Neuronal stem cell (in vitro differentiated cells): ENCODE results near the gene TCEANC2.
A peak's percentile ranks its signal among the peaks of the same experiment; 100 is the strongest.

Experiments
- DNase-seq: peaks from one replicate; pipeline ENCODE4 v3.0.0-alpha.2; 2013; ENCODE audit warnings: low spot score
- H2AFZ ChIP-seq: one replicate; pipeline ENCODE4 v1.6.1; 2013; ENCODE audit warnings: mild to moderate bottlenecking, low read length, inconsistent platforms
- H2AK5ac ChIP-seq: 2 replicates; pipeline ENCODE4 v1.6.1; 2013; ENCODE audit warnings: low read depth, mild to moderate bottlenecking, inconsistent platforms, low read length, moderate library complexity, mixed read lengths
- H2BK120ac ChIP-seq: 2 replicates; pipeline ENCODE4 v1.6.1; 2013; ENCODE audit warnings: low read depth, mild to moderate bottlenecking, inconsistent platforms, low read length, moderate library complexity, mixed read lengths
- H2BK12ac ChIP-seq: one replicate; pipeline ENCODE4 v1.6.1; 2013; ENCODE audit warnings: low read length, inconsistent platforms
- H2BK15ac ChIP-seq: 2 replicates; pipeline ENCODE4 v1.6.1; 2013; ENCODE audit warnings: mild to moderate bottlenecking, low read length, inconsistent platforms, mixed read lengths
- H2BK5ac ChIP-seq: one replicate; pipeline ENCODE4 v1.6.1; 2013; ENCODE audit warnings: inconsistent platforms, mild to moderate bottlenecking, low read length, moderate library complexity
- H3K14ac ChIP-seq: one replicate; pipeline ENCODE4 v1.6.1; 2013; ENCODE audit warnings: low read length, inconsistent platforms
- H3K18ac ChIP-seq: 2 replicates; pipeline ENCODE4 v1.6.1; 2013; ENCODE audit warnings: low read length, inconsistent platforms
- H3K23ac ChIP-seq: 2 replicates; pipeline ENCODE4 v1.6.1; 2013; ENCODE audit warnings: low read depth, mild to moderate bottlenecking, mixed read lengths, low read length, inconsistent platforms; ENCODE audit not compliant: poor library complexity
- H3K27ac ChIP-seq: replicated peaks from 3 replicates; pipeline ENCODE4 v1.5.1; 2013; ENCODE audit warnings: low read length, inconsistent platforms
- H3K27me3 ChIP-seq, 3 experiments: 2 replicates each; pipeline ENCODE4 v1.6.1; 2013; ENCODE audit warnings: low read length in 3 of 3, mild to moderate bottlenecking in 2 of 3, inconsistent platforms in 1 of 3, low read depth in 1 of 3, mixed read lengths in 1 of 3, moderate library complexity in 1 of 3; ENCODE audit not compliant: control insufficient read depth in 3 of 3, insufficient read depth in 3 of 3
- H3K36me3 ChIP-seq, 2 donors: replicated peaks in 1 of 2; 2 replicates each; pipeline ENCODE4 v1.6.1; 2013; ENCODE audit warnings: low read length in 2 of 2; ENCODE audit not compliant: control insufficient read depth in 2 of 2, insufficient read depth in 2 of 2
- H3K4ac ChIP-seq: 2 replicates; pipeline ENCODE4 v1.6.1; 2013; ENCODE audit warnings: inconsistent platforms, mild to moderate bottlenecking, low read length, moderate library complexity
- H3K4me1 ChIP-seq, 2 donors: 1 replicate in 1 of 2; 2 replicates in 1 of 2; pipeline ENCODE4 v1.6.1; 2013; ENCODE audit warnings: low read length in 2 of 2, low read depth in 1 of 2; ENCODE audit not compliant: control insufficient read depth in 2 of 2, insufficient read depth in 1 of 2
- H3K4me2 ChIP-seq: one replicate; pipeline ENCODE4 v1.6.1; 2013; ENCODE audit warnings: mild to moderate bottlenecking, low read length, inconsistent platforms; ENCODE audit not compliant: insufficient read depth, poor library complexity, severe bottlenecking
- H3K4me3 ChIP-seq, 2 donors: 2 replicates each; pipeline ENCODE4 v1.5.1; 2013; ENCODE audit warnings: low read length in 2 of 2, mild to moderate bottlenecking in 2 of 2, inconsistent platforms in 1 of 2, moderate library complexity in 1 of 2
- H3K79me1 ChIP-seq: one replicate; pipeline ENCODE4 v1.6.1; 2013; ENCODE audit warnings: low read depth, mild to moderate bottlenecking, inconsistent platforms, low read length, moderate library complexity
- H3K9ac ChIP-seq: one replicate; pipeline ENCODE4 v1.6.1; 2013; ENCODE audit warnings: mild to moderate bottlenecking, low read depth, low read length, inconsistent platforms; ENCODE audit not compliant: poor library complexity
- H3K9me3 ChIP-seq, 2 donors: replicated peaks in 1 of 2; 2 replicates each; pipeline versions ENCODE3 to v1.6.1; 2013; ENCODE audit warnings: low read length in 2 of 2, mild to moderate bottlenecking in 2 of 2, inconsistent platforms in 1 of 2, low read depth in 1 of 2, mixed read lengths in 1 of 2, moderate library complexity in 1 of 2; ENCODE audit not compliant: control insufficient read depth in 2 of 2, insufficient read depth in 1 of 2
- H4K8ac ChIP-seq: one replicate; pipeline ENCODE4 v1.6.1; 2013; ENCODE audit warnings: low read depth, mild to moderate bottlenecking, inconsistent platforms, low read length, moderate library complexity
- H4K91ac ChIP-seq: one replicate; pipeline ENCODE4 v1.6.1; 2013; ENCODE audit warnings: low read length, low read depth, mild to moderate bottlenecking, inconsistent platforms; ENCODE audit not compliant: poor library complexity
- WGBS, 2 donors: extraction: QIAGEN DNeasy Blood & Tissue Kit; methylation state at CpG; one replicate each; pipeline ENCODE4 v1.1.7; 2013; ENCODE audit warnings: missing lambda C conversion rate in 2 of 2, mixed read lengths in 1 of 2; ENCODE audit not compliant: insufficient read length in 2 of 2, insufficient replicate concordance in 1 of 2; ENCODE audit errors: extremely low coverage in 2 of 2; 5-methylcytosine and 5-hydroxymethylcytosine counted together

TCEANC2 gene

GRCh38 chr1:54010415-54011117, 42.8 kb upstream of the TCEANC2 start:
- no peak overlapping the region for H2AK5ac ChIP-seq
- peaks cover 0 to 1% of the 10 kb centered on the region in 2 donors for H3K4me1 ChIP-seq
- H2BK120ac ChIP-seq = no peak overlapping the region
- H3K36me3 ChIP-seq = no peaks in the 10 kb centered on the region
- no peak overlapping the region for H3K18ac ChIP-seq
- no peak overlapping the region for H2AFZ ChIP-seq
- DNase-seq = no peak
- H3K14ac ChIP-seq = no peak overlapping the region
- H3K4me2 ChIP-seq = no peak overlapping the region
- WGBS, 2 donors = no CpG with 5 or more reads among the region's 5 CpGs
- H2BK12ac ChIP-seq = no peak overlapping the region
- H3K9ac ChIP-seq = no peak overlapping the region
- H4K8ac ChIP-seq = no peak overlapping the region
- no peak overlapping the region for H3K27ac ChIP-seq
- no peak overlapping the region for H4K91ac ChIP-seq
- no peaks in the 10 kb centered on the region for H3K79me1 ChIP-seq
- peaks cover 0 to 37% (median 0%) of the 10 kb centered on the region in 3 experiments for H3K27me3 ChIP-seq
- no peak overlapping the region for H3K4me3 ChIP-seq
- no peak overlapping the region for H2BK15ac ChIP-seq
- H3K4ac ChIP-seq = no peak overlapping the region
- no peaks in the 10 kb centered on the region for H3K9me3 ChIP-seq
- no peak overlapping the region for H3K23ac ChIP-seq
- H2BK5ac ChIP-seq = no peak overlapping the region

- DNase-seq = no peak
Measured at GRCh38 chr1:54011316-54012007, 41.9 kb upstream of the TCEANC2 start.

GRCh38 chr1:54012008-54012325, 41.4 kb upstream of the TCEANC2 start:
- no peak overlapping the region for H3K27ac ChIP-seq
- no peak overlapping the region for H4K91ac ChIP-seq
- peak overlapping the region; percentile 57 for H2AK5ac ChIP-seq
- no peak overlapping the region for H3K23ac ChIP-seq
- peaks cover 0 to 1% of the 10 kb centered on the region in 2 donors for H3K4me1 ChIP-seq
- H3K9ac ChIP-seq = no peak overlapping the region
- no peak overlapping the region for H2BK12ac ChIP-seq
- H3K18ac ChIP-seq = no peak overlapping the region
- no peaks in the 10 kb centered on the region for H3K9me3 ChIP-seq
- no CpG with 5 or more reads among the region's 9 CpGs for WGBS, 2 donors
- no peak overlapping the region for H3K4me3 ChIP-seq
- H3K36me3 ChIP-seq = no peaks in the 10 kb centered on the region
- no peak overlapping the region for H2BK5ac ChIP-seq
- H3K27me3 ChIP-seq = peaks cover 0 to 34% (median 0%) of the 10 kb centered on the region in 3 experiments
- no peak overlapping the region for H2AFZ ChIP-seq
- DNase-seq = no peak
- no peak overlapping the region for H4K8ac ChIP-seq
- H2BK15ac ChIP-seq = no peak overlapping the region
- no peak overlapping the region for H2BK120ac ChIP-seq
- H3K4ac ChIP-seq = no peak overlapping the region
- H3K14ac ChIP-seq = peak overlapping the region; percentile 50
- no peaks in the 10 kb centered on the region for H3K79me1 ChIP-seq
- H3K4me2 ChIP-seq = no peak overlapping the region

More at GRCh38 chr1:54011316-54012007, 41.9 kb upstream of the TCEANC2 start:
- no peak overlapping the region for H4K91ac ChIP-seq
- H3K36me3 ChIP-seq = no peaks in the 10 kb centered on the region
- no peak overlapping the region for H3K18ac ChIP-seq
- H2AK5ac ChIP-seq = peak overlapping the region; percentile 57
- no peak overlapping the region for H3K4me3 ChIP-seq
- no peak overlapping the region for H3K14ac ChIP-seq
- no peak overlapping the region for H3K4ac ChIP-seq
- H3K4me1 ChIP-seq = peaks cover 0 to 1% of the 10 kb centered on the region in 2 donors
- no peak overlapping the region for H3K9ac ChIP-seq
- H2AFZ ChIP-seq = no peak overlapping the region
- peaks cover 0 to 35% (median 0%) of the 10 kb centered on the region in 3 experiments for H3K27me3 ChIP-seq
- no peak overlapping the region for H2BK120ac ChIP-seq
- H3K27ac ChIP-seq = no peak overlapping the region
- no peaks in the 10 kb centered on the region for H3K9me3 ChIP-seq
- H4K8ac ChIP-seq = no peak overlapping the region
- no peak overlapping the region for H2BK5ac ChIP-seq
- no peaks in the 10 kb centered on the region for H3K79me1 ChIP-seq
- no peak overlapping the region for H2BK12ac ChIP-seq
- no peak overlapping the region for H3K4me2 ChIP-seq
- WGBS, 2 donors = no CpG with 5 or more reads among the region's 9 CpGs
- no peak overlapping the region for H3K23ac ChIP-seq
- H2BK15ac ChIP-seq = no peak overlapping the region

GRCh38 chr1:54012863-54013262, 40.5 kb upstream of the TCEANC2 start:
- H3K9ac ChIP-seq = no peak overlapping the region
- no peak overlapping the region for H4K91ac ChIP-seq
- no peak overlapping the region for H3K27ac ChIP-seq
- no peaks in the 10 kb centered on the region for H3K36me3 ChIP-seq
- H4K8ac ChIP-seq = no peak overlapping the region
- H3K4me2 ChIP-seq = no peak overlapping the region
- H3K4me3 ChIP-seq = no peak overlapping the region
- peak overlapping the region; percentile 40 for H3K18ac ChIP-seq
- no CpG with 5 or more reads among the region's 8 CpGs for WGBS, 2 donors
- DNase-seq = no peak
- no peak overlapping the region for H3K4ac ChIP-seq
- no peak overlapping the region for H2BK15ac ChIP-seq
- H3K4me1 ChIP-seq = peaks cover 0 to 1% of the 10 kb centered on the region in 2 donors
- H3K9me3 ChIP-seq = no peaks in the 10 kb centered on the region
- H2BK5ac ChIP-seq = no peak overlapping the region
- peak overlapping the region; percentile 73 for H3K14ac ChIP-seq
- no peaks in the 10 kb centered on the region for H3K79me1 ChIP-seq
- peak overlapping the region; percentile 35 for H2BK12ac ChIP-seq
- peaks cover 0 to 43% (median 0%) of the 10 kb centered on the region in 3 experiments for H3K27me3 ChIP-seq
- peak overlapping the region; percentile 82 for H3K23ac ChIP-seq
- H2AFZ ChIP-seq = no peak overlapping the region
- no peak overlapping the region for H2BK120ac ChIP-seq
- peak overlapping the region; percentile 13 for H2AK5ac ChIP-seq
